ENCODE data around the gene ARHGAP25.

The ARHGAP25 gene

GRCh38 chr2:68847751-68848150, 113.1 kb downstream of the ARHGAP25 start:
- Histone ChIP-seq H4K91ac (ENCODE audit: low read length) (no peak overlapping the region), H3K79me1 (replicated peaks; ENCODE audit: low read length, poor library complexity, severe bottlenecking) (no peaks in the 10 kb centered on the region), H3K23ac (ENCODE audit: low read length in 2 of 2) (no peak overlapping the region), H2AFZ (ENCODE audit: low read depth, low read length) (no peak overlapping the region), H2AK5ac (ENCODE audit: low read length, severe bottlenecking) (no peak overlapping the region), H3K4me3 (ENCODE audit: insufficient read depth in 1 of 2, low read depth in 1 of 2, low read length in 2 of 2) (no peak overlapping the region), H3K14ac (ENCODE audit: low read length in 2 of 2) (no peak overlapping the region), H2BK5ac (ENCODE audit: low read depth, low read length, poor library complexity, severe bottlenecking) (no peak overlapping the region), H3K36me3 (ENCODE audit: control insufficient read depth in 1 of 2, insufficient read depth in 2 of 2, low read depth in 1 of 2, low read length in 2 of 2) (no peaks in the 10 kb centered on the region), H3K4ac (ENCODE audit: low read depth in 1 of 2, low read length in 2 of 2) (no peak overlapping the region), H2BK12ac (ENCODE audit: low read length in 2 of 2) (peak overlapping the region in 1 of 2 experiments; percentile 37), H3K27me3 (ENCODE audit: control insufficient read depth in 1 of 2, insufficient read depth in 1 of 2, low read length in 2 of 2) (peaks cover 7 to 37% of the 10 kb centered on the region in 2 experiments), H3K18ac (ENCODE audit: low read depth in 1 of 2, low read length in 2 of 2) (no peak overlapping the region), H3K4me2 (ENCODE audit: low read length, poor library complexity, severe bottlenecking) (no peak overlapping the region), H2BK120ac (ENCODE audit: low read depth, low read length) (no peak overlapping the region), H3K4me1 (ENCODE audit: control insufficient read depth, insufficient read depth, low read depth, low read length) (no peaks in the 10 kb centered on the region), H3K9ac (ENCODE audit: low read length) (no peak overlapping the region), H4K8ac (ENCODE audit: low read length) (no peak overlapping the region), H3K27ac (ENCODE audit: low read length, poor library complexity, severe bottlenecking) (no peak overlapping the region), H2BK15ac (ENCODE audit: low read depth, poor library complexity, severe bottlenecking) (no peak overlapping the region), H3K9me3 (ENCODE audit: control insufficient read depth, low read length) (no peaks in the 10 kb centered on the region)
- DNase-seq: no peak

- no peak overlapping the region for H3K4me3 ChIP-seq (ENCODE audit: insufficient read depth in 1 of 2, low read depth in 1 of 2, low read length in 2 of 2)
- H3K4me2 ChIP-seq (ENCODE audit: low read length, poor library complexity, severe bottlenecking): no peak overlapping the region
- no peak overlapping the region for H2BK12ac ChIP-seq (ENCODE audit: low read length in 2 of 2)
- H4K91ac ChIP-seq (ENCODE audit: low read length): no peak overlapping the region
- H2BK15ac ChIP-seq (ENCODE audit: low read depth, poor library complexity, severe bottlenecking): no peak overlapping the region
- no peak overlapping the region for H2AK5ac ChIP-seq (ENCODE audit: low read length, severe bottlenecking)
- H2BK5ac ChIP-seq (ENCODE audit: low read depth, low read length, poor library complexity, severe bottlenecking): no peak overlapping the region
- H3K23ac ChIP-seq (ENCODE audit: low read length in 2 of 2): no peak overlapping the region
- no peaks in the 10 kb centered on the region for H3K4me1 ChIP-seq (ENCODE audit: control insufficient read depth, insufficient read depth, low read depth, low read length)
- no peaks in the 10 kb centered on the region for H3K9me3 ChIP-seq (ENCODE audit: control insufficient read depth, low read length)
- H3K14ac ChIP-seq (ENCODE audit: low read length in 2 of 2): no peak overlapping the region
- no peak overlapping the region for H2BK120ac ChIP-seq (ENCODE audit: low read depth, low read length)
- no peak overlapping the region for H2AFZ ChIP-seq (ENCODE audit: low read depth, low read length)
- no peak overlapping the region for H3K4ac ChIP-seq (ENCODE audit: low read depth in 1 of 2, low read length in 2 of 2)
- DNase-seq: peak; percentile 97
- H3K36me3 ChIP-seq (ENCODE audit: control insufficient read depth in 1 of 2, insufficient read depth in 2 of 2, low read depth in 1 of 2, low read length in 2 of 2): no peaks in the 10 kb centered on the region
- no peaks in the 10 kb centered on the region for H3K79me1 ChIP-seq (replicated peaks; ENCODE audit: low read length, poor library complexity, severe bottlenecking)
- no peak overlapping the region for H3K9ac ChIP-seq (ENCODE audit: low read length)
- no peak overlapping the region for H4K8ac ChIP-seq (ENCODE audit: low read length)
- 9% methylated on average over 3 of the region's 4 CpGs for WGBS
- peaks cover 7 to 37% of the 10 kb centered on the region in 2 experiments for H3K27me3 ChIP-seq (ENCODE audit: control insufficient read depth in 1 of 2, insufficient read depth in 1 of 2, low read length in 2 of 2)
- H3K27ac ChIP-seq (ENCODE audit: low read length, poor library complexity, severe bottlenecking): no peak overlapping the region
- H3K18ac ChIP-seq (ENCODE audit: low read depth in 1 of 2, low read length in 2 of 2): no peak overlapping the region
These were observed 115.0 kb downstream of the ARHGAP25 start for GRCh38 chr2:68849579-68850030.

- no peak for DNase-seq
- no peaks in the 10 kb centered on the region for H3K36me3 ChIP-seq (ENCODE audit: control insufficient read depth in 1 of 2, insufficient read depth in 2 of 2, low read depth in 1 of 2, low read length in 2 of 2)
- no peaks in the 10 kb centered on the region for H3K9me3 ChIP-seq (ENCODE audit: control insufficient read depth, low read length)
- H2BK12ac ChIP-seq (ENCODE audit: low read length in 2 of 2): peak overlapping the region; percentile 65 to 85
- H2BK5ac ChIP-seq (ENCODE audit: low read depth, low read length, poor library complexity, severe bottlenecking): no peak overlapping the region
- no peak overlapping the region for H3K4me3 ChIP-seq (ENCODE audit: insufficient read depth in 1 of 2, low read depth in 1 of 2, low read length in 2 of 2)
- H2AFZ ChIP-seq (ENCODE audit: low read depth, low read length): no peak overlapping the region
- H3K27ac ChIP-seq (ENCODE audit: low read length, poor library complexity, severe bottlenecking): no peak overlapping the region
- H4K8ac ChIP-seq (ENCODE audit: low read length): peak overlapping the region; percentile 87
- H3K14ac ChIP-seq (ENCODE audit: low read length in 2 of 2): peak overlapping the region in 1 of 2 experiments; percentile 45
- no peak overlapping the region for H3K4me2 ChIP-seq (ENCODE audit: low read length, poor library complexity, severe bottlenecking)
- H2BK120ac ChIP-seq (ENCODE audit: low read depth, low read length): peak overlapping the region; percentile 71
- peaks cover 7 to 40% of the 10 kb centered on the region in 2 experiments for H3K27me3 ChIP-seq (ENCODE audit: control insufficient read depth in 1 of 2, insufficient read depth in 1 of 2, low read length in 2 of 2)
- H3K18ac ChIP-seq (ENCODE audit: low read depth in 1 of 2, low read length in 2 of 2): peak overlapping the region; percentile 23 to 70
- H4K91ac ChIP-seq (ENCODE audit: low read length): no peak overlapping the region
- 68% methylated on average over 2 of the region's 3 CpGs for WGBS
- no peak overlapping the region for H3K23ac ChIP-seq (ENCODE audit: low read length in 2 of 2)
- H2BK15ac ChIP-seq (ENCODE audit: low read depth, poor library complexity, severe bottlenecking): peak overlapping the region; percentile 77
- H3K4ac ChIP-seq (ENCODE audit: low read depth in 1 of 2, low read length in 2 of 2): peak overlapping the region; percentile 71 to 89
- H3K4me1 ChIP-seq (ENCODE audit: control insufficient read depth, insufficient read depth, low read depth, low read length): no peaks in the 10 kb centered on the region
- no peak overlapping the region for H3K9ac ChIP-seq (ENCODE audit: low read length)
- no peak overlapping the region for H2AK5ac ChIP-seq (ENCODE audit: low read length, severe bottlenecking)
- H3K79me1 ChIP-seq (replicated peaks; ENCODE audit: low read length, poor library complexity, severe bottlenecking): no peaks in the 10 kb centered on the region
These were observed 115.9 kb downstream of the ARHGAP25 start for GRCh38 chr2:68850524-68850923.

GRCh38 chr2:68853035-68853434, 118.4 kb downstream of the ARHGAP25 start:
- WGBS: 0% methylated on average over 1 of the region's 2 CpGs
- H2BK5ac ChIP-seq (ENCODE audit: low read depth, low read length, poor library complexity, severe bottlenecking): no peak overlapping the region
- no peak overlapping the region for H4K91ac ChIP-seq (ENCODE audit: low read length)
- peaks cover 16 to 27% of the 10 kb centered on the region in 2 experiments for H3K27me3 ChIP-seq (ENCODE audit: control insufficient read depth in 1 of 2, insufficient read depth in 1 of 2, low read length in 2 of 2)
- no peak overlapping the region for H3K4me2 ChIP-seq (ENCODE audit: low read length, poor library complexity, severe bottlenecking)
- no peak overlapping the region for H3K23ac ChIP-seq (ENCODE audit: low read length in 2 of 2)
- no peak overlapping the region for H3K27ac ChIP-seq (ENCODE audit: low read length, poor library complexity, severe bottlenecking)
- no peaks in the 10 kb centered on the region for H3K4me1 ChIP-seq (ENCODE audit: control insufficient read depth, insufficient read depth, low read depth, low read length)
- H3K14ac ChIP-seq (ENCODE audit: low read length in 2 of 2): no peak overlapping the region
- H4K8ac ChIP-seq (ENCODE audit: low read length): no peak overlapping the region
- no peak overlapping the region for H2AK5ac ChIP-seq (ENCODE audit: low read length, severe bottlenecking)
- no peak overlapping the region for H3K4ac ChIP-seq (ENCODE audit: low read depth in 1 of 2, low read length in 2 of 2)
- H3K9ac ChIP-seq (ENCODE audit: low read length): no peak overlapping the region
- H3K9me3 ChIP-seq (ENCODE audit: control insufficient read depth, low read length): no peaks in the 10 kb centered on the region
- no peaks in the 10 kb centered on the region for H3K36me3 ChIP-seq (ENCODE audit: control insufficient read depth in 1 of 2, insufficient read depth in 2 of 2, low read depth in 1 of 2, low read length in 2 of 2)
- no peaks in the 10 kb centered on the region for H3K79me1 ChIP-seq (replicated peaks; ENCODE audit: low read length, poor library complexity, severe bottlenecking)
- no peak overlapping the region for H2BK15ac ChIP-seq (ENCODE audit: low read depth, poor library complexity, severe bottlenecking)
- H2BK120ac ChIP-seq (ENCODE audit: low read depth, low read length): no peak overlapping the region
- H3K18ac ChIP-seq (ENCODE audit: low read depth in 1 of 2, low read length in 2 of 2): peak overlapping the region in 1 of 2 experiments; percentile 30
- DNase-seq: peak; percentile 66
- no peak overlapping the region for H2BK12ac ChIP-seq (ENCODE audit: low read length in 2 of 2)
- H2AFZ ChIP-seq (ENCODE audit: low read depth, low read length): no peak overlapping the region
- no peak overlapping the region for H3K4me3 ChIP-seq (ENCODE audit: insufficient read depth in 1 of 2, low read depth in 1 of 2, low read length in 2 of 2)
